Tibial nerve (tissue), 4 donors: Measurements from ENCODE around the gene USHBP1.

Experiments used
- EP300 ChIP-seq, 2 donors: sonication (generic); formaldehyde crosslinking; IDR thresholded peaks; one replicate each; pipeline ENCODE4 v1.6.1; 2017; ENCODE audit warnings: antibody characterized with exemption in 2 of 2, mild to moderate bottlenecking in 1 of 2
- TF ChIP-seq, protein P1 (sequence below), 5 experiments: fragments of 200-600 bp in 3 of 5; fragments of 450-650 bp in 2 of 5; sonication (generic) in 3 of 5; IDR thresholded peaks; one replicate each; pipeline ENCODE4 v1.5.1; 2016 to 2019; ENCODE audit warnings: antibody characterized with exemption in 5 of 5, mild to moderate bottlenecking in 3 of 5, moderate library complexity in 2 of 5

DNA sequence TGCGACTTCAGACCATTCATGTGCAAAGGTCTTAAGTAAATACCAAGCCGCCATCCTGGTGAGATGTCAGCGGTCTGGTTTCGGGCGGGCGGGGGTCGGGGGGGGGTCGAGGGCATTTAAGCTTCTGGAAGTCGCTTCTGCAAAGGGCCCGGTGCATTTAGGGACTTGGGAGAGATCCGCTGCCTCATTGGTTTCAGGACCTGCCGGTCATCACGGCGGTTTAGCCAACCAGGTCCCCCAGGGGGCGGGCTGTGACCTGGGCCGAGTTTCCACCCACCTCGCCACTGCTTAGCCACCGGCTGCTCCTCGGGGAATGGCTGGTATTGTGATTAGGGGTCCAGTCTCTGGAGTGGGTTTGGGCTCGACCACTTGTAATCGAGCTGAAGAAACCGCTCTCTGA lies 24.9 kb upstream of the USHBP1 start:
- TF ChIP-seq, protein P1, sequence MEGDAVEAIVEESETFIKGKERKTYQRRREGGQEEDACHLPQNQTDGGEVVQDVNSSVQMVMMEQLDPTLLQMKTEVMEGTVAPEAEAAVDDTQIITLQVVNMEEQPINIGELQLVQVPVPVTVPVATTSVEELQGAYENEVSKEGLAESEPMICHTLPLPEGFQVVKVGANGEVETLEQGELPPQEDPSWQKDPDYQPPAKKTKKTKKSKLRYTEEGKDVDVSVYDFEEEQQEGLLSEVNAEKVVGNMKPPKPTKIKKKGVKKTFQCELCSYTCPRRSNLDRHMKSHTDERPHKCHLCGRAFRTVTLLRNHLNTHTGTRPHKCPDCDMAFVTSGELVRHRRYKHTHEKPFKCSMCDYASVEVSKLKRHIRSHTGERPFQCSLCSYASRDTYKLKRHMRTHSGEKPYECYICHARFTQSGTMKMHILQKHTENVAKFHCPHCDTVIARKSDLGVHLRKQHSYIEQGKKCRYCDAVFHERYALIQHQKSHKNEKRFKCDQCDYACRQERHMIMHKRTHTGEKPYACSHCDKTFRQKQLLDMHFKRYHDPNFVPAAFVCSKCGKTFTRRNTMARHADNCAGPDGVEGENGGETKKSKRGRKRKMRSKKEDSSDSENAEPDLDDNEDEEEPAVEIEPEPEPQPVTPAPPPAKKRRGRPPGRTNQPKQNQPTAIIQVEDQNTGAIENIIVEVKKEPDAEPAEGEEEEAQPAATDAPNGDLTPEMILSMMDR (IDR thresholded peaks at IDR 0.05), result no peak
- no peak for TF ChIP-seq EP300 (IDR thresholded peaks at IDR 0.05)
